GM19395 (cell line): ENCODE data around the gene AXIN1.

Experiments
- ATAC-seq: cut with Tn5 transposase; IDR thresholded peaks from one replicate; pipeline ENCODE4 v1.9.1; 2021; ENCODE audit warnings: mild to moderate bottlenecking, moderate library complexity; ENCODE audit not compliant: unreplicated experiment

The AXIN1 gene

GRCh38 chr16:247027-247426 lies 105.5 kb downstream of the AXIN1 start:
- no peak for ATAC-seq

- ATAC-seq: no peak
These were observed 107.4 kb downstream of the AXIN1 start for GRCh38 chr16:245105-245504.

GRCh38 chr16:243348-243747 lies 109.2 kb downstream of the AXIN1 start:
- ATAC-seq: no peak

GRCh38 chr16:242281-242680 lies 110.2 kb downstream of the AXIN1 start:
- ATAC-seq: no peak

- ATAC-seq: no peak
These were observed 112.0 kb downstream of the AXIN1 start for GRCh38 chr16:240559-240958.

- ATAC-seq: no peak
These were observed 112.6 kb downstream of the AXIN1 start for GRCh38 chr16:239948-240277.
